ENCODE results near the gene GLRX5. TPM values are rescaled to one million over a fixed set of nuclear protein-coding genes. Genes with fewer than 3 reads are reported as not detected.

GLRX5 gene
- total RNA-seq, 2 experiments from 2014 or later, result 11.3 to 11.9 TPM

- CTCF ChIA-PET, result no interaction called here
- Histone ChIP-seq H3K36me3 (ENCODE audit: insufficient read depth, low read length) (no peaks in the 10 kb centered on the region), H3K4me3 (ENCODE audit: low read length) (no peak overlapping the region), H3K27me3 (ENCODE audit: control insufficient read depth in 1 of 2, insufficient read depth in 2 of 2, low read length in 2 of 2) (peaks cover 0 to 4% of the 10 kb centered on the region in 2 experiments), H3K9me3 (ENCODE audit: control insufficient read depth in 1 of 2, insufficient read depth in 1 of 2, low read length in 2 of 2) (no peaks in the 10 kb centered on the region), H3K27ac (ENCODE audit: low read depth in 1 of 2, low read length in 2 of 2) (no peak overlapping the region), H3K4me1 (ENCODE audit: insufficient read depth, low read length) (peaks cover 4% of the 10 kb centered on the region)
- Mint-ChIP-seq H3K4me3 (no peak overlapping the region), H3K36me3 (ENCODE audit: low read depth) (no peaks in the 10 kb centered on the region), H3K27ac (no peak overlapping the region), H3K27me3 (peaks cover 14% of the 10 kb centered on the region), H3K4me1 (ENCODE audit: low read depth) (peaks cover 5% of the 10 kb centered on the region), H3K9me3 (no peaks in the 10 kb centered on the region)
- no peak for TF ChIP-seq CTCF (IDR thresholded peaks at IDR 0.05)
- ATAC-seq (ENCODE audit: poor library complexity) (no peak), DNase-seq (no peak)
- POLR2A ChIA-PET, result no interaction called here
- intact Hi-C loops (cut with DNase I, micrococcal nuclease), result loop anchor here (10.0 kb wide), 2 partner anchors 711 to 861 kb away; no protein-coding TSS in a partner anchor
Observed at GRCh38 chr14:95564060-95564459, 29.2 kb downstream of the GLRX5 start.

GRCh38 chr14:95569440-95569839 lies 34.6 kb downstream of the GLRX5 start:
- Mint-ChIP-seq H3K36me3 (ENCODE audit: low read depth) (no peaks in the 10 kb centered on the region), H3K4me3 (no peak overlapping the region), H3K27ac (no peak overlapping the region), H3K4me1 (ENCODE audit: low read depth) (no peaks in the 10 kb centered on the region), H3K27me3 (peaks cover 8% of the 10 kb centered on the region), H3K9me3 (no peaks in the 10 kb centered on the region)
- no peak overlapping the region for H3K4me3 ChIP-seq (ENCODE audit: low read length)
- no peaks in the 10 kb centered on the region for H3K9me3 ChIP-seq (ENCODE audit: control insufficient read depth in 1 of 2, insufficient read depth in 1 of 2, low read length in 2 of 2)
- peaks cover 0 to 4% of the 10 kb centered on the region in 2 experiments for H3K27me3 ChIP-seq (ENCODE audit: control insufficient read depth in 1 of 2, insufficient read depth in 2 of 2, low read length in 2 of 2)
- no peak for TF ChIP-seq CTCF (IDR thresholded peaks at IDR 0.05)
- DNase-seq, result no peak
- no peak for ATAC-seq (ENCODE audit: poor library complexity)
- POLR2A ChIA-PET, result no interaction called here
- no peak overlapping the region for H3K27ac ChIP-seq (ENCODE audit: low read depth in 1 of 2, low read length in 2 of 2)
- CTCF ChIA-PET, result no interaction called here
- intact Hi-C loops (cut with DNase I, micrococcal nuclease), result loop anchor here (10.0 kb wide), 2 partner anchors 705 to 855 kb away; no protein-coding TSS in a partner anchor
- no peaks in the 10 kb centered on the region for H3K4me1 ChIP-seq (ENCODE audit: insufficient read depth, low read length)
- H3K36me3 ChIP-seq (ENCODE audit: insufficient read depth, low read length), result no peaks in the 10 kb centered on the region

GRCh38 chr14:95573313-95573712 lies 38.5 kb downstream of the GLRX5 start:
- no peaks in the 10 kb centered on the region for H3K36me3 Mint-ChIP-seq (ENCODE audit: low read depth)
- intact Hi-C loops (cut with DNase I, micrococcal nuclease), result no loop called here
- ChIA-PET POLR2A (no interaction called here), CTCF (no interaction called here)
- no peaks in the 10 kb centered on the region for H3K9me3 Mint-ChIP-seq
- H3K4me1 Mint-ChIP-seq (ENCODE audit: low read depth), result no peaks in the 10 kb centered on the region
- Histone ChIP-seq H3K36me3 (ENCODE audit: insufficient read depth, low read length) (no peaks in the 10 kb centered on the region), H3K4me1 (ENCODE audit: insufficient read depth, low read length) (no peaks in the 10 kb centered on the region), H3K27me3 (ENCODE audit: control insufficient read depth in 1 of 2, insufficient read depth in 2 of 2, low read length in 2 of 2) (peaks cover 0 to 4% of the 10 kb centered on the region in 2 experiments), H3K27ac (ENCODE audit: low read depth in 1 of 2, low read length in 2 of 2) (no peak overlapping the region), H3K4me3 (ENCODE audit: low read length) (no peak overlapping the region), H3K9me3 (ENCODE audit: control insufficient read depth in 1 of 2, insufficient read depth in 1 of 2, low read length in 2 of 2) (no peaks in the 10 kb centered on the region)
- peaks cover 37% of the 10 kb centered on the region for H3K27me3 Mint-ChIP-seq
- ATAC-seq (ENCODE audit: poor library complexity), result no peak
- DNase-seq, result no peak
- no peak overlapping the region for H3K27ac Mint-ChIP-seq
- no peak for TF ChIP-seq CTCF (IDR thresholded peaks at IDR 0.05)
- H3K4me3 Mint-ChIP-seq, result no peak overlapping the region

Measured in CD4-positive, alpha-beta T cell (primary cell).